Left lung (tissue), 10 donors: ENCODE measurements around the gene MAP2K3. TPM values are rescaled to one million over a fixed set of nuclear protein-coding genes. Genes with fewer than 3 reads are reported as not detected.
A peak's percentile ranks its signal among the peaks of the same experiment; 100 is the strongest.

Experiments used
- ATAC-seq: fragments of 200-7000 bp; cut with Tn5 transposase; one replicate; pipeline ENCODE4 v1.9.1; 2020; ENCODE audit warnings: moderate library complexity
- DNase-seq, 4 donors: peaks; one replicate each; pipeline ENCODE4 v3.0.0-alpha.2; 2013 to 2020
- H3K27ac ChIP-seq, 2 donors: fragments of 200-600 bp; sonication (generic) in 1 of 2; one replicate each; pipeline versions ENCODE4 v1.5.0 to v1.8.0; 2020 to 2021
- H3K27me3 ChIP-seq, 2 donors: fragments of 200-600 bp; sonication (generic) in 1 of 2; one replicate each; pipeline versions ENCODE4 v1.5.0 to v1.8.0; 2020 to 2021
- H3K36me3 ChIP-seq, 2 donors: fragments of 200-600 bp; sonication (generic) in 1 of 2; one replicate each; pipeline versions ENCODE4 v1.5.0 to v1.8.0; 2020 to 2021
- H3K4me1 ChIP-seq, 2 donors: fragments of 200-600 bp; one replicate each; pipeline ENCODE4 v1.8.0; 2021
- H3K4me3 ChIP-seq, 2 donors: fragments of 200-600 bp; sonication (generic) in 1 of 2; one replicate each; pipeline versions ENCODE4 v1.5.0 to v1.8.0; 2020 to 2021; ENCODE audit warnings: mild to moderate bottlenecking in 1 of 2
- H3K9me3 ChIP-seq, 2 donors: fragments of 200-600 bp; sonication (generic) in 1 of 2; one replicate each; pipeline versions ENCODE4 v1.5.0 to v1.8.0; 2020 to 2021
- intact Hi-C, 2 donors: fragments of 100-400 bp; cut with DNase I; formaldehyde crosslinking; loops; one replicate each; pipeline versions ENCODE4 v1.11.2 to v1.14.2; 2022
- polyA plus RNA-seq, 6 donors: library from polyadenylated mRNA; unstranded; fragments of 120-200 nt; gene quantifications; one replicate each; pipeline ENCODE4 v1.2.1, GENCODE V29; 2013; ENCODE audit not compliant: insufficient read length in 6 of 6
- total RNA-seq, 2 donors: library from RNA; stranded (reverse); fragmentation: NEBNext Ultra II Directional; extraction: Animal tissue kit (Norgen Biotek cat#: 25700); gene quantifications; one replicate each; pipeline ENCODE4 v1.2.1, GENCODE V29; 2021
- TF ChIP-seq, protein P1 (sequence below), 2 donors: fragments of 200-600 bp; sonication (generic) in 1 of 2; IDR thresholded peaks; one replicate each; pipeline versions ENCODE4 v1.5.0 to v1.8.0; 2021; ENCODE audit warnings: antibody characterized with exemption in 2 of 2
- donor health status: DM: no; HTN: yes; CAD: no.
- donor health status: DM: no; HTN: no; CAD: no.

Gene MAP2K3
- total and polyA plus RNA-seq, 8 donors: 23.3 to 101 (median 28.5) TPM

GRCh38 chr17:21262259-21262993 lies 22.1 kb upstream of the MAP2K3 start:
- DNase-seq (no peak), ATAC-seq (no peak)
- Histone ChIP-seq H3K4me1 (no peaks in the 10 kb centered on the region), H3K27me3 (no peaks in the 10 kb centered on the region), H3K4me3 (no peak overlapping the region), H3K9me3 (no peaks in the 10 kb centered on the region), H3K27ac (no peak overlapping the region), H3K36me3 (no peaks in the 10 kb centered on the region)
- intact Hi-C loops: no loop called here
- TF ChIP-seq, protein P1, sequence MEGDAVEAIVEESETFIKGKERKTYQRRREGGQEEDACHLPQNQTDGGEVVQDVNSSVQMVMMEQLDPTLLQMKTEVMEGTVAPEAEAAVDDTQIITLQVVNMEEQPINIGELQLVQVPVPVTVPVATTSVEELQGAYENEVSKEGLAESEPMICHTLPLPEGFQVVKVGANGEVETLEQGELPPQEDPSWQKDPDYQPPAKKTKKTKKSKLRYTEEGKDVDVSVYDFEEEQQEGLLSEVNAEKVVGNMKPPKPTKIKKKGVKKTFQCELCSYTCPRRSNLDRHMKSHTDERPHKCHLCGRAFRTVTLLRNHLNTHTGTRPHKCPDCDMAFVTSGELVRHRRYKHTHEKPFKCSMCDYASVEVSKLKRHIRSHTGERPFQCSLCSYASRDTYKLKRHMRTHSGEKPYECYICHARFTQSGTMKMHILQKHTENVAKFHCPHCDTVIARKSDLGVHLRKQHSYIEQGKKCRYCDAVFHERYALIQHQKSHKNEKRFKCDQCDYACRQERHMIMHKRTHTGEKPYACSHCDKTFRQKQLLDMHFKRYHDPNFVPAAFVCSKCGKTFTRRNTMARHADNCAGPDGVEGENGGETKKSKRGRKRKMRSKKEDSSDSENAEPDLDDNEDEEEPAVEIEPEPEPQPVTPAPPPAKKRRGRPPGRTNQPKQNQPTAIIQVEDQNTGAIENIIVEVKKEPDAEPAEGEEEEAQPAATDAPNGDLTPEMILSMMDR (IDR thresholded peaks at IDR 0.05): no peak

- Histone ChIP-seq H3K27me3 (no peaks in the 10 kb centered on the region), H3K36me3 (no peaks in the 10 kb centered on the region), H3K27ac (no peak overlapping the region), H3K4me1 (no peaks in the 10 kb centered on the region), H3K9me3 (no peaks in the 10 kb centered on the region), H3K4me3 (no peak overlapping the region)
- DNase-seq: no peak
- intact Hi-C loops: no loop called here
- TF ChIP-seq, protein P1 (IDR thresholded peaks at IDR 0.05): no peak
- peak; percentile 27 for ATAC-seq
Measured at GRCh38 chr17:21263376-21263775, 21.1 kb upstream of the MAP2K3 start.

- no peak for DNase-seq
- ATAC-seq: no peak
- H3K4me3 ChIP-seq: no peak overlapping the region
- intact Hi-C loops: no loop called here
- H3K36me3 ChIP-seq: no peaks in the 10 kb centered on the region
- H3K27ac ChIP-seq: no peak overlapping the region
- H3K9me3 ChIP-seq: no peaks in the 10 kb centered on the region
- no peaks in the 10 kb centered on the region for H3K27me3 ChIP-seq
- H3K4me1 ChIP-seq: no peaks in the 10 kb centered on the region
- TF ChIP-seq, protein P1 (IDR thresholded peaks at IDR 0.05): no peak
Measured at GRCh38 chr17:21268596-21269188, 15.8 kb upstream of the MAP2K3 start.

GRCh38 chr17:21269394-21269793 lies 15.1 kb upstream of the MAP2K3 start:
- no peak overlapping the region for H3K4me3 ChIP-seq
- DNase-seq (no peak), ATAC-seq (no peak)
- no peaks in the 10 kb centered on the region for H3K27me3 ChIP-seq
- H3K27ac ChIP-seq: no peak overlapping the region
- no peaks in the 10 kb centered on the region for H3K4me1 ChIP-seq
- H3K36me3 ChIP-seq: no peaks in the 10 kb centered on the region
- H3K9me3 ChIP-seq: no peaks in the 10 kb centered on the region
- TF ChIP-seq, protein P1 (IDR thresholded peaks at IDR 0.05): no peak
- intact Hi-C loops: no loop called here

- Histone ChIP-seq H3K9me3 (no peaks in the 10 kb centered on the region), H3K27ac (no peak overlapping the region), H3K4me3 (no peak overlapping the region), H3K27me3 (no peaks in the 10 kb centered on the region), H3K36me3 (no peaks in the 10 kb centered on the region), H3K4me1 (peaks cover 5 to 16% of the 10 kb centered on the region in 2 donors)
- TF ChIP-seq, protein P1 (IDR thresholded peaks at IDR 0.05): no peak
- intact Hi-C loops: no loop called here
- DNase-seq (no peak), ATAC-seq (no peak)
Measured at GRCh38 chr17:21271454-21272183, 12.9 kb upstream of the MAP2K3 start.
